OCI-LY3 (cell line): ENCODE measurements around the gene SPPL2B.
"Not testable (repeated sequence)": the region's sequence is repeated elsewhere in the genome, so short reads cannot be mapped to it uniquely, and the experiment has no call there.

Source experiments
- H2AFZ ChIP-seq: fragments of 200-600, 300-600 bp; shearing (Covaris generic); 2 replicates; pipeline ENCODE4 v1.6.0; 2014; ENCODE audit warnings: antibody characterized with exemption, low read depth, low read length
- H3K27ac ChIP-seq: fragments of 200-600, 300-600 bp; sonication (generic); 2 replicates; pipeline ENCODE4 v1.5.1; 2014; ENCODE audit warnings: mild to moderate bottlenecking, low read length, moderate library complexity, mixed read lengths
- H3K27me3 ChIP-seq: fragments of 200-600, 300-600 bp; sonication (generic); 2 replicates; pipeline ENCODE4 v1.6.1; 2014; ENCODE audit warnings: low read depth, low read length, mixed read lengths
- H3K36me3 ChIP-seq: fragments of 200-600, 300-600 bp; sonication (generic); replicated peaks from 2 replicates; pipeline ENCODE3; 2014; ENCODE audit warnings: low read depth, low read length, mixed read lengths
- H3K4me1 ChIP-seq: fragments of 300-600, 200-600 bp; sonication (generic); 2 replicates; pipeline ENCODE4 v1.6.1; 2014; ENCODE audit warnings: low read length, mixed read lengths
- H3K4me2 ChIP-seq: fragments of 200-600, 300-600 bp; sonication (generic); 2 replicates; pipeline ENCODE4 v1.6.1; 2014; ENCODE audit warnings: low read length, mixed read lengths
- H3K4me3 ChIP-seq: fragments of 300-600, 200-600 bp; sonication (generic); 2 replicates; pipeline ENCODE4 v1.5.1; 2014; ENCODE audit warnings: antibody characterized with exemption, mild to moderate bottlenecking, low read length, moderate library complexity
- H3K79me2 ChIP-seq: fragments of 300-600, 200-600 bp; shearing (Covaris generic); 2 replicates; pipeline ENCODE4 v1.6.1; 2014; ENCODE audit warnings: mild to moderate bottlenecking, low read length, mixed read lengths
- H3K9ac ChIP-seq: fragments of 300-600, 200-600 bp; shearing (Covaris generic); 2 replicates; pipeline ENCODE4 v1.6.0; 2014; ENCODE audit warnings: mild to moderate bottlenecking, low read length, moderate library complexity
- H3K9me3 ChIP-seq: fragments of 200-600, 300-600 bp; shearing (Covaris generic); 2 replicates; pipeline ENCODE4 v1.6.1; 2014; ENCODE audit warnings: low read length, mixed read lengths; ENCODE audit not compliant: insufficient read depth
- H4K20me1 ChIP-seq: fragments of 200-600, 300-600 bp; sonication (generic); 2 replicates; pipeline ENCODE4 v1.6.1; 2016; ENCODE audit warnings: low read length, mixed read lengths; ENCODE audit not compliant: insufficient read depth
- CTCF ChIP-seq: fragments of 200-600, 300-600 bp; sonication (generic); IDR thresholded peaks from 2 replicates; pipeline ENCODE4 v1.5.1; 2014; ENCODE audit warnings: antibody characterized with exemption, low read length, low read depth
- EZH2phosphoT487 ChIP-seq: fragments of 200-600 bp; shearing (Covaris generic); IDR thresholded peaks from 2 replicates; pipeline ENCODE4 v1.6.1; 2018; ENCODE audit warnings: antibody characterized with exemption, mixed run types, low read depth

Gene SPPL2B

GRCh38 chr19:2343289-2343982, 15.0 kb downstream of the SPPL2B start:
- H4K20me1 ChIP-seq = no peaks in the 10 kb centered on the region
- no peak overlapping the region for H2AFZ ChIP-seq
- H3K27ac ChIP-seq = no peak overlapping the region
- H3K79me2 ChIP-seq = no peaks in the 10 kb centered on the region
- H3K4me1 ChIP-seq = no peaks in the 10 kb centered on the region
- H3K4me3 ChIP-seq = no peak overlapping the region
- no peaks in the 10 kb centered on the region for H3K9me3 ChIP-seq
- H3K27me3 ChIP-seq = no peaks in the 10 kb centered on the region
- H3K9ac ChIP-seq = no peak overlapping the region
- H3K36me3 ChIP-seq = no peaks in the 10 kb centered on the region
- H3K4me2 ChIP-seq = no peak overlapping the region
- no peak for TF ChIP-seq EZH2phosphoT487
- no peak for TF ChIP-seq CTCF

GRCh38 chr19:2344381-2344870, 15.9 kb downstream of the SPPL2B start:
- Histone ChIP-seq H4K20me1 (no peaks in the 10 kb centered on the region), H3K4me1 (no peaks in the 10 kb centered on the region), H2AFZ (no peak overlapping the region), H3K79me2 (no peaks in the 10 kb centered on the region), H3K4me3 (no peak overlapping the region), H3K27me3 (no peaks in the 10 kb centered on the region), H3K36me3 (no peaks in the 10 kb centered on the region), H3K27ac (no peak overlapping the region), H3K9ac (no peak overlapping the region), H3K4me2 (no peak overlapping the region), H3K9me3 (no peaks in the 10 kb centered on the region)
- no peak for TF ChIP-seq CTCF
- no peak for TF ChIP-seq EZH2phosphoT487

- no peak overlapping the region for H2AFZ ChIP-seq
- H3K27me3 ChIP-seq = no peaks in the 10 kb centered on the region
- no peaks in the 10 kb centered on the region for H3K9me3 ChIP-seq
- no peaks in the 10 kb centered on the region for H3K4me1 ChIP-seq
- H3K4me3 ChIP-seq = no peak overlapping the region
- H3K4me2 ChIP-seq = no peak overlapping the region
- no peak for TF ChIP-seq CTCF
- no peak for TF ChIP-seq EZH2phosphoT487
- H4K20me1 ChIP-seq = no peaks in the 10 kb centered on the region
- H3K9ac ChIP-seq = no peak overlapping the region
- no peaks in the 10 kb centered on the region for H3K79me2 ChIP-seq
- no peaks in the 10 kb centered on the region for H3K36me3 ChIP-seq
- H3K27ac ChIP-seq = no peak overlapping the region
Measured at GRCh38 chr19:2345076-2345475, 16.6 kb downstream of the SPPL2B start.

- no peak overlapping the region for H3K9ac ChIP-seq
- H3K9me3 ChIP-seq = no peaks in the 10 kb centered on the region
- H2AFZ ChIP-seq = no peak overlapping the region
- peaks cover 4% of the 10 kb centered on the region for H3K36me3 ChIP-seq
- H3K4me1 ChIP-seq = no peaks in the 10 kb centered on the region
- no peak for TF ChIP-seq CTCF
- no peak for TF ChIP-seq EZH2phosphoT487
- H3K79me2 ChIP-seq = no peaks in the 10 kb centered on the region
- H3K27me3 ChIP-seq = no peaks in the 10 kb centered on the region
- H4K20me1 ChIP-seq = no peaks in the 10 kb centered on the region
- no peak overlapping the region for H3K4me2 ChIP-seq
- H3K4me3 ChIP-seq = no peak overlapping the region
- H3K27ac ChIP-seq = no peak overlapping the region
Measured at GRCh38 chr19:2345794-2346663, 17.5 kb downstream of the SPPL2B start.

GRCh38 chr19:2349818-2350217, 21.3 kb downstream of the SPPL2B start:
- peaks cover 12% of the 10 kb centered on the region for H3K36me3 ChIP-seq
- H3K79me2 ChIP-seq, H4K20me1 ChIP-seq, H3K27me3 ChIP-seq, H3K9me3 ChIP-seq, H3K4me1 ChIP-seq, H3K4me3 ChIP-seq, H3K27ac ChIP-seq, H2AFZ ChIP-seq, H3K9ac ChIP-seq, H3K4me2 ChIP-seq: not testable (repeated sequence)
